SH-SY5Y (cell line): ENCODE results near the gene PET100.

Experiments used
- GATA2 ChIP-seq: IDR thresholded peaks from 2 replicates; pipeline ENCODE4 v1.6.1; 2011; ENCODE audit warnings: mild to moderate bottlenecking, low read depth, low read length
- GATA3 ChIP-seq: IDR thresholded peaks from 2 replicates; pipeline ENCODE4 v1.6.1; 2011; ENCODE audit warnings: low read depth, mild to moderate bottlenecking, low read length, moderate library complexity

DNA sequence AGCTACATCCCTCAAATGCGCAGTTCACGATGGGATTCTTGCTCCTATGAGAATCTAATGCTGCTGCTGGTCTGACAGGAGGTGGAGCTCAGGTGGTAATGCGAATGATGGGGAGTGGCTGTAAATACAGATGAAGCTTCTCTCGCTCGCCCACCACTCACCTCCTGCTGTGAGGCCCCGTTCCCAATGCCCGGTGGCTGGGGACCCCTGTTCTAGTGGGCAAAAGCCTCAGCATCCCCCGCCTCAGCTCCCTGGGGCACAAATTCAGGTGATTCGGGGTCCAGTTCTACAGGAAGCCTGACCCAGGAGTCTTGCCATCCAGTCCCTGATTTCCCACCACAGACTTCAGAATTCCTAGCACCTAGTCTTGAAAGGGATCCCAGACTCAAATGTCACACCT is 42.9 kb downstream of the PET100 start:
- TF ChIP-seq GATA3 (no peak), GATA2 (no peak)
